GM23338 (cell line): ENCODE data around the gene LRP11. TPM values are rescaled to one million over a fixed set of nuclear protein-coding genes. Genes with fewer than 3 reads are reported as not detected.

Experiments
- ATAC-seq: fragments of 200-7000 bp; cut with Tn5 transposase; 3 replicates; pipeline ENCODE4 v1.9.1; 2020
- DNase-seq: peaks from one replicate; pipeline ENCODE4 v3.0.0-alpha.2; 2015; ENCODE audit warnings: low spot score
- H2AFZ ChIP-seq: fragments of 200-600 bp; sonication (generic); 2 replicates; pipeline ENCODE4 v1.8.0; 2016; ENCODE audit warnings: antibody characterized with exemption, mild to moderate bottlenecking, moderate library complexity
- H3F3A ChIP-seq: fragments of 200-600 bp; sonication (generic); replicated peaks from 2 replicates; pipeline ENCODE4 v1.8.0; 2017; ENCODE audit warnings: antibody characterized with exemption, mixed run types, low read depth
- H3K27ac ChIP-seq: fragments of 200-600 bp; sonication (generic); 2 replicates; pipeline ENCODE4 v1.6.1; 2016; ENCODE audit warnings: low read depth
- H3K27me3 ChIP-seq: fragments of 200-600 bp; sonication (generic); 2 replicates; pipeline ENCODE4 v1.8.0; 2016; ENCODE audit warnings: mild to moderate bottlenecking, mixed run types, moderate library complexity; ENCODE audit not compliant: insufficient read depth
- H3K36me3 ChIP-seq: fragments of 200-600 bp; sonication (generic); 2 replicates; pipeline ENCODE4 v1.8.0; 2016; ENCODE audit warnings: mild to moderate bottlenecking; ENCODE audit not compliant: insufficient read depth
- H3K4me1 ChIP-seq: fragments of 200-600 bp; sonication (generic); 2 replicates; pipeline ENCODE4 v1.8.0; 2016; ENCODE audit warnings: mild to moderate bottlenecking, moderate library complexity; ENCODE audit not compliant: insufficient read depth
- H3K4me2 ChIP-seq: fragments of 200-600 bp; sonication (generic); 2 replicates; pipeline ENCODE4 v1.7.1; 2017; ENCODE audit warnings: mixed run types
- H3K4me3 ChIP-seq: fragments of 200-600 bp; sonication (generic); 2 replicates; pipeline ENCODE4 v1.6.1; 2016; ENCODE audit warnings: mixed run types
- H3K79me2 ChIP-seq: fragments of 200-600 bp; sonication (generic); replicated peaks from 2 replicates; pipeline ENCODE4 v1.8.0; 2017; ENCODE audit warnings: mild to moderate bottlenecking; ENCODE audit not compliant: insufficient read depth
- H3K9me2 ChIP-seq: fragments of 200-600 bp; sonication (generic); 2 replicates; pipeline ENCODE4 v1.8.0; 2017; ENCODE audit not compliant: insufficient read depth
- H4K20me1 ChIP-seq: fragments of 200-600 bp; sonication (generic); replicated peaks from 2 replicates; pipeline ENCODE4 v1.8.0; 2017; ENCODE audit warnings: mild to moderate bottlenecking; ENCODE audit not compliant: insufficient read depth
- H3K27ac Mint-ChIP-seq: 2 replicates; pipeline ENCODE4 v1.8.0; 2020; ENCODE audit warnings: inconsistent platforms, mild to moderate bottlenecking, moderate library complexity, mixed read lengths
- H3K27me3 Mint-ChIP-seq: 3 replicates; pipeline ENCODE4 v1.8.0; 2022; ENCODE audit warnings: low read depth, mild to moderate bottlenecking, moderate library complexity, mixed read lengths, inconsistent platforms; ENCODE audit not compliant: insufficient read depth, poor library complexity
- H3K36me3 Mint-ChIP-seq: 3 replicates; pipeline ENCODE4 v1.8.0; 2021; ENCODE audit warnings: low read depth, mild to moderate bottlenecking, inconsistent platforms, moderate library complexity, mixed read lengths
- H3K4me1 Mint-ChIP-seq: 3 replicates; pipeline ENCODE4 v1.8.0; 2020; ENCODE audit warnings: mild to moderate bottlenecking, inconsistent platforms, mixed read lengths
- H3K4me3 Mint-ChIP-seq: 3 replicates; pipeline ENCODE4 v1.8.0; 2021; ENCODE audit warnings: moderate library complexity, mild to moderate bottlenecking, inconsistent platforms, mixed read lengths
- H3K9me3 Mint-ChIP-seq: 3 replicates; pipeline ENCODE4 v1.8.0; 2020; ENCODE audit warnings: moderate library complexity, mild to moderate bottlenecking, inconsistent platforms, mixed read lengths
- CREB1 ChIP-seq: fragments of 250-450 bp; sonication (Bioruptor Pico); IDR thresholded peaks from 2 replicates; pipeline ENCODE4 v1.5.0; 2020; ENCODE audit warnings: low read depth, mild to moderate bottlenecking, moderate library complexity
- CTCF ChIP-seq, 2 experiments: fragments of 200-600 bp in 1 of 2; sonication (generic) in 1 of 2; conservative IDR thresholded peaks; 2 replicates each; pipeline versions ENCODE4 v1.5.1 to v1.6.1; 2016 to 2017; ENCODE audit warnings: antibody characterized with exemption in 2 of 2, low read depth in 2 of 2, mild to moderate bottlenecking in 2 of 2, moderate library complexity in 1 of 2
- EZH2 ChIP-seq: fragments of 200-600 bp; sonication (generic); IDR thresholded peaks from one replicate; pipeline ENCODE4 v1.8.0; 2017; ENCODE audit warnings: antibody characterized with exemption, mild to moderate bottlenecking, low read depth; ENCODE audit not compliant: unreplicated experiment
- JUNB ChIP-seq: IDR thresholded peaks from one replicate; pipeline ENCODE4 v1.6.1; 2016; ENCODE audit warnings: antibody characterized with exemption; ENCODE audit not compliant: unreplicated experiment
- NANOG ChIP-seq: IDR thresholded peaks from 2 replicates; pipeline ENCODE4 v1.6.1; 2016; ENCODE audit warnings: antibody characterized with exemption, borderline replicate concordance
- POLR2AphosphoS5 ChIP-seq: IDR thresholded peaks from 2 replicates; pipeline ENCODE4 v1.6.1; 2016; ENCODE audit warnings: antibody characterized with exemption, low read depth
- STAT1 ChIP-seq: IDR thresholded peaks from one replicate; pipeline ENCODE4 v1.6.1; 2016; ENCODE audit warnings: antibody characterized with exemption; ENCODE audit not compliant: unreplicated experiment
- ZNF114 ChIP-seq: fragments of 250-450 bp; sonication (Bioruptor Pico); IDR thresholded peaks from 2 replicates; pipeline ENCODE4 v1.5.0; 2020; ENCODE audit warnings: mild to moderate bottlenecking, moderate library complexity
- ZNF331 ChIP-seq: fragments of 250-450 bp; sonication (Bioruptor Pico); IDR thresholded peaks from 2 replicates; pipeline ENCODE4 v1.5.0; 2020; ENCODE audit warnings: low read depth, mild to moderate bottlenecking, moderate library complexity
- ZNF462 ChIP-seq: fragments of 250-450 bp; sonication (Bioruptor Pico); IDR thresholded peaks from 2 replicates; pipeline ENCODE4 v1.5.0; 2020; ENCODE audit warnings: mild to moderate bottlenecking, moderate library complexity
- polyA plus RNA-seq: library from polyadenylated mRNA; unstranded; fragments of >200 nt; fragmentation: Nextera tagmentation; extraction: Ambion mirVana; gene quantifications from 2 replicates; pipeline ENCODE4 v1.2.1, GENCODE V29; 2016
- total RNA-seq: library from RNA; depleted of rRNA; stranded (reverse); fragments of >200 nt; shearing (Covaris generic); gene quantifications from 2 replicates; pipeline ENCODE4 v1.2.3, GENCODE V29; 2014
- TF ChIP-seq, protein P1 (sequence below): IDR thresholded peaks from one replicate; pipeline ENCODE4 v1.6.1; 2018; ENCODE audit warnings: antibody characterized with exemption; ENCODE audit not compliant: unreplicated experiment

LRP11 gene
- total and polyA plus RNA-seq, 2 experiments from 2014 or later, result 10.8 to 37.1 TPM

- Histone ChIP-seq H3K4me3 (no peak overlapping the region), H3K4me1 (no peaks in the 10 kb centered on the region), H4K20me1 (peaks cover 7% of the 10 kb centered on the region; the same call in 1 of the 2 replicates), H3F3A (no peaks in the 10 kb centered on the region), H2AFZ (no peak overlapping the region), H3K79me2 (0 out of 2 replicates have a peak, but pooled peaks cover 3% of the 10 kb centered on the region), H3K36me3 (peaks cover 12% of the 10 kb centered on the region; the same call in 1 of the 2 replicates), H3K4me2 (no peak overlapping the region), H3K27me3 (no peaks in the 10 kb centered on the region), H3K27ac (no peak overlapping the region), H3K9me2 (no peaks in the 10 kb centered on the region)
- DNase-seq (no peak), ATAC-seq (no peak)
- TF ChIP-seq ZNF114 (CRISPR knock-in tag) (no peak), JUNB (no peak), CTCF (conservative IDR thresholded peaks at IDR 0.05; ENCODE audit: low read depth in 2 of 2) (no peak), CREB1 (CRISPR knock-in tag) (no peak), STAT1 (no peak), ZNF331 (no peak), EZH2 (no peak), NANOG (no peak), POLR2AphosphoS5 (no peak), ZNF462 (CRISPR knock-in tag) (no peak)
- TF ChIP-seq, protein P1, sequence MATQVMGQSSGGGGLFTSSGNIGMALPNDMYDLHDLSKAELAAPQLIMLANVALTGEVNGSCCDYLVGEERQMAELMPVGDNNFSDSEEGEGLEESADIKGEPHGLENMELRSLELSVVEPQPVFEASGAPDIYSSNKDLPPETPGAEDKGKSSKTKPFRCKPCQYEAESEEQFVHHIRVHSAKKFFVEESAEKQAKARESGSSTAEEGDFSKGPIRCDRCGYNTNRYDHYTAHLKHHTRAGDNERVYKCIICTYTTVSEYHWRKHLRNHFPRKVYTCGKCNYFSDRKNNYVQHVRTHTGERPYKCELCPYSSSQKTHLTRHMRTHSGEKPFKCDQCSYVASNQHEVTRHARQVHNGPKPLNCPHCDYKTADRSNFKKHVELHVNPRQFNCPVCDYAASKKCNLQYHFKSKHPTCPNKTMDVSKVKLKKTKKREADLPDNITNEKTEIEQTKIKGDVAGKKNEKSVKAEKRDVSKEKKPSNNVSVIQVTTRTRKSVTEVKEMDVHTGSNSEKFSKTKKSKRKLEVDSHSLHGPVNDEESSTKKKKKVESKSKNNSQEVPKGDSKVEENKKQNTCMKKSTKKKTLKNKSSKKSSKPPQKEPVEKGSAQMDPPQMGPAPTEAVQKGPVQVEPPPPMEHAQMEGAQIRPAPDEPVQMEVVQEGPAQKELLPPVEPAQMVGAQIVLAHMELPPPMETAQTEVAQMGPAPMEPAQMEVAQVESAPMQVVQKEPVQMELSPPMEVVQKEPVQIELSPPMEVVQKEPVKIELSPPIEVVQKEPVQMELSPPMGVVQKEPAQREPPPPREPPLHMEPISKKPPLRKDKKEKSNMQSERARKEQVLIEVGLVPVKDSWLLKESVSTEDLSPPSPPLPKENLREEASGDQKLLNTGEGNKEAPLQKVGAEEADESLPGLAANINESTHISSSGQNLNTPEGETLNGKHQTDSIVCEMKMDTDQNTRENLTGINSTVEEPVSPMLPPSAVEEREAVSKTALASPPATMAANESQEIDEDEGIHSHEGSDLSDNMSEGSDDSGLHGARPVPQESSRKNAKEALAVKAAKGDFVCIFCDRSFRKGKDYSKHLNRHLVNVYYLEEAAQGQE, result no peak
- Mint-ChIP-seq H3K4me3 (no peak overlapping the region), H3K27ac (no peak overlapping the region), H3K27me3 (peaks cover 1% of the 10 kb centered on the region), H3K36me3 (peaks cover 37% of the 10 kb centered on the region), H3K9me3 (peaks cover 12% of the 10 kb centered on the region), H3K4me1 (no peaks in the 10 kb centered on the region)
These were observed 80.6 kb downstream of the LRP11 start for GRCh38 chr6:149783551-149783950.
